GM12891 (cell line): ENCODE data around the gene ZNF334.

Source experiments
- PAX5 ChIP-seq: IDR thresholded peaks from 2 replicates; pipeline ENCODE4 v1.6.1; 2011; ENCODE audit warnings: low read length, moderate library complexity, mild to moderate bottlenecking; ENCODE audit not compliant: insufficient read depth, severe bottlenecking
- POLR2A ChIP-seq: IDR thresholded peaks from 2 replicates; pipeline ENCODE4 v1.6.1; 2011; ENCODE audit warnings: low read depth, low read length, control low read depth
- POLR2AphosphoS5 ChIP-seq: IDR thresholded peaks from 2 replicates; pipeline ENCODE4 v1.6.1; 2011; ENCODE audit warnings: low read depth, low read length, control low read depth

DNA sequence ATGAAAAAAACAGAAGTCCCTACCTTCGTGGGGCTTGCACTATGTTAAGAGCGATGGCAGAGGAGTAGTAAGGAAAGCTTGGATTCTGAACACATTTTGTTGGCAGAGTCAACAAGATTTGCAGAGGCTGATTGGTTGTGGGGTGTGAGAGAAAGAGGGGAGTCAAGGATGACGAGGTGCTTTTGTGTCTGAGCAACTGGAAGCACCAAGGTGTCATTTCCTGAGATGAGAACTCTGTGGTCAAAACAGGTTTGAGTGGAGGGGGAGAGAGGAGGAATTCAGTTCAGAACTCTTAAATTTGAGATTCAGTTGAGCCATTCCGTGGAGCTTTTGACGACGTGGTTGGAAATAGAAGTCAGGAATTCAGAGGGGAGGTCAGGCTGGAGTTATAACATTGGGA, 33.6 kb upstream of the ZNF334 start:
- TF ChIP-seq POLR2A (no peak), POLR2AphosphoS5 (no peak), PAX5 (no peak)
